Activated effector memory CD4-positive, alpha-beta T cell treated with Interleukin-2 at 50 U/mL for 16 hours (primary cell): ENCODE data around the gene CCND2.

Experiments
- DNase-seq: peaks from one replicate; pipeline ENCODE4 v3.0.0-alpha.2; 2020

The CCND2 gene

GRCh38 chr12:4293299-4293965 is 19.9 kb downstream of the CCND2 start:
- peak; percentile 14 for DNase-seq

DNA sequence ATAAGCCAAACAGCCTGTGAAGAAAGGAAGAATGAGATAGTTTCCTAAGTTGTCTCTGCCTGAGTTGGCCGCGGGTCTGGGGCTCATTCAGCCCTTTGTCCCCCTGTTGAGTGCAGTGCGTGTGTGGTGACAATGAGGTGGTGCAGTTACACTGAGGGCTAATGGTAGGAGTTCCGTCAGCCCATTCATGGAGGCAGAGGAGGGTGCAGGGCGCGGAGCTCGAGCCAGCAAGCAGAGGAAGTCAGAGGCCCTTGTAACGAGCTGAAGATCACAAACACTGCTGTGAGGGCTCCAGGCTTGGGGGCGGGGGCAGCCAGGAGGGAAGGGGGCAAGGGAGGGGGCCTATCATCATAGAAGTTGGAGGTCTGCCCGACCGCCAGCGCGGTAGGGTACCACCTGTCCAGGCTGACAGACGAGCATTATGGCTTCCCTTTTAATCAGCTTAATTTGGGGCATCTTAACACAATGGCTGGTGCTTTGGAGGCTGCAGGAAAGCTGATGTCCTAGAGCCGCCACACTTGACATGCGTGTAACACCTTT is 20.5 kb downstream of the CCND2 start:
- DNase-seq: no peak

GRCh38 chr12:4296751-4297150 is 23.2 kb downstream of the CCND2 start:
- DNase-seq: no peak

DNA sequence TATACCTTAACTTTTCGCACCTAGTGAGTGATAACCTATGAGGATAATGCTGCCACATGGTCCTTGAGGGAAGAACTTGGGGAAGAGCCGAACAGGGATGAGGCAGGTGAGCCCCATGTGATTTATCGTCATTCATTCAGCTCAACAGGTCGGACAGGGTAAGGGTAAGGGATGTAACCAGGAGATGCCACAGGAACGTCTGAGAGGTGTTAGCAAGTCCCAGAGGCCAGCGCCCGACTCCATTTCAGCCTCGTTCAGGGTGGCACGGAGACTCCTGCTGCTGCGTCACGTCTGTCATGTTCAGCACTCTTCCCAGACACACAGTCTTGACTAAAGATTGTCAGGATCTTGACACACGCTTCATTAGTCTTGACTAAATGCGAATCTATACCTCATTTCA is 24.1 kb downstream of the CCND2 start:
- DNase-seq: no peak

GRCh38 chr12:4300883-4301282 is 27.3 kb downstream of the CCND2 start:
- DNase-seq: no peak

- no peak for DNase-seq
These were observed 28.5 kb downstream of the CCND2 start for GRCh38 chr12:4301932-4302501.

DNA sequence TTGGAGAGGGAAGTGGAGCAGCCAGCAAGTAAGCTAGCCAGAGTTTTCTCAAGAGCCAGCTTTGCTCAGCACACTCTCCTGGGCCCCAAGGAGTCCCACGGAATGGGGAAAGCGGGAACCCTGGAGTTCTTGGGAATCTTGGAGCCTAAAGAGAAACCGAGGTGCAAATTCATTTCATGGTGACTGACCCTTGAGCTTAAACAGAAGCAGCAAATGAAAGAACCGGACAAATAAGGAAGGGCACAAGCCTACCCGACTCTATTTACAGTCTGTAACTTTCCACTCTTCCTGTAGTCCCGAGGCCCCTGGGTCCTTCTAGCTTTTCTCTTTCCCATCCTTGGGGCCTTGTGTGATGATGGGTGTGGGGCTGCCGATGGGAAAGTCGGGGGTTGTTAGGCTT is 29.3 kb downstream of the CCND2 start:
- no peak for DNase-seq

- DNase-seq: no peak
These were observed 30.2 kb downstream of the CCND2 start for GRCh38 chr12:4303750-4304149.

- DNase-seq: no peak
These were observed 34.2 kb downstream of the CCND2 start for GRCh38 chr12:4307593-4308333.

GRCh38 chr12:4308334-4308950 is 34.9 kb downstream of the CCND2 start:
- no peak for DNase-seq

DNA sequence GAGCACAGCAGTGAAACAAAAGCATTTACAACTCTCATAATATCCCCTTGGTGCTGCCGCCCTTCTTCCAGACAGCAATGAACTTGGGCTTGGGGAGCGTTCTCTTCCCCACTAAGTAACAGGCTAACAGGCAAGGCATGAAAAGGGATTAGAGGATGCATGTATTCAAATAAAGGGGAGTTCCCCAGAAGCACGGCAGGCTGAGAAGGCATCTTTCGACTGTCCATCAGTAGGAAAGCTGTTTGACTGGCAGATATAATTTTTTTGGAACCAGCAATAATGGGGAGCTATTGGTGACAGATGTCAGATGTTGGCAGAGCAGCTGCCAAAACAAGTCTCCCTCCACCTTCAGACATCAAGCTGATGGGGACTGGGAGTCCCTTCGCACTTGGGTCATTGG is 38.2 kb downstream of the CCND2 start:
- no peak for DNase-seq

DNA sequence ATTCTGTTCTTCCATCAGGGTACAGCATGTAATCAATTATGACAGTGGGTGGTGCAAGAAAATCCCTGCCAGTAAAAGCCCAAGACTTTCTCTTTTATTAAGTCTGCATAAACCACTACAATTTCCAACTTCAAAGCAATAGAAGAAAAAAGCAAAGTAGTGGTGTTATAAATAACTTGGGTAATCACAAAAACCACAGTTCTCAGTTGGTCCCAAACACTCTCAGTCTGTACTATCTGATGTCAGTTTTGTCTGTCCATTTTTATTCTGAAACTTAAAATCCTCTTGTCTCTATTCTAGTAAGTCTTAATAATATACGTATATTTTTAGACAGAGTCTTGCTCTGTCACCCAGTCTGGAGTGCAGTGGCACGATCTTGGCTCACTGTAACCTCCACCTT is 38.7 kb downstream of the CCND2 start:
- DNase-seq: no peak

- no peak for DNase-seq
These were observed 46.9 kb downstream of the CCND2 start for GRCh38 chr12:4320497-4320852.

GRCh38 chr12:4320853-4321701 is 47.5 kb downstream of the CCND2 start, which contains the start of gene TIGAR:
TIGAR (plus strand) TSS chr12:4321213; CDS start chr12:4321272, 59 bp downstream.
- peak; percentile 90 for DNase-seq

- DNase-seq: no peak
These were observed 49.2 kb downstream of the CCND2 start for GRCh38 chr12:4322726-4323125.
